Thoracic aorta (tissue), 2 donors: ENCODE measurements around the gene TCF4. TPM values are rescaled to one million over a fixed set of nuclear protein-coding genes. Genes with fewer than 3 reads are reported as not detected.

Experiments
- ATAC-seq: fragments of 150-250 bp; one replicate; pipeline ENCODE4 v1.8.0; 2017; ENCODE audit warnings: low read depth; ENCODE audit not compliant: insufficient number of reproducible peaks, low FRiP score
- DNase-seq: peaks from one replicate; pipeline ENCODE4 v3.0.0-alpha.2; 2020; ENCODE audit warnings: low spot score
- H3K27ac ChIP-seq, 2 donors: fragments of 200-600 bp; sonication (generic); 1 replicate in 1 of 2; 2 replicates in 1 of 2; pipeline ENCODE4 v1.5.1; 2016; ENCODE audit warnings: mild to moderate bottlenecking in 2 of 2, moderate library complexity in 2 of 2
- H3K27me3 ChIP-seq: fragments of 200-600 bp; sonication (generic); replicated peaks from 2 replicates; pipeline ENCODE4 v1.6.0; 2016; ENCODE audit warnings: mild to moderate bottlenecking; ENCODE audit not compliant: insufficient read depth
- H3K36me3 ChIP-seq: fragments of 200-600 bp; sonication (generic); one replicate; pipeline ENCODE4 v1.5.1; 2016
- H3K4me1 ChIP-seq, 2 donors: fragments of 200-600 bp; sonication (generic); 1 replicate in 1 of 2; 2 replicates in 1 of 2; pipeline versions ENCODE4 v1.5.1 to v1.6.0; 2016; ENCODE audit warnings: low read depth in 2 of 2, mild to moderate bottlenecking in 1 of 2; ENCODE audit not compliant: control insufficient read depth in 1 of 2
- H3K4me3 ChIP-seq: fragments of 200-600 bp; sonication (generic); 2 replicates; pipeline ENCODE4 v1.5.1; 2016; ENCODE audit warnings: mild to moderate bottlenecking
- H3K9me3 ChIP-seq: fragments of 200-600 bp; sonication (generic); 2 replicates; pipeline ENCODE4 v1.5.1; 2016
- total RNA-seq, 2 donors: library from RNA; depleted of rRNA; stranded (reverse); fragments of >200 nt; gene quantifications; one replicate each; pipeline versions ENCODE4 v1.1.0 to v1.2.3, GENCODE V29; 2016
- TF ChIP-seq, protein P1 (sequence below): fragments of 200-600 bp; sonication (generic); IDR thresholded peaks from one replicate; pipeline ENCODE4 v1.5.1; 2019; ENCODE audit warnings: antibody characterized with exemption

Gene TCF4
- total RNA-seq, 2 donors from 2014 or later, result 178 to 267 TPM

DNA sequence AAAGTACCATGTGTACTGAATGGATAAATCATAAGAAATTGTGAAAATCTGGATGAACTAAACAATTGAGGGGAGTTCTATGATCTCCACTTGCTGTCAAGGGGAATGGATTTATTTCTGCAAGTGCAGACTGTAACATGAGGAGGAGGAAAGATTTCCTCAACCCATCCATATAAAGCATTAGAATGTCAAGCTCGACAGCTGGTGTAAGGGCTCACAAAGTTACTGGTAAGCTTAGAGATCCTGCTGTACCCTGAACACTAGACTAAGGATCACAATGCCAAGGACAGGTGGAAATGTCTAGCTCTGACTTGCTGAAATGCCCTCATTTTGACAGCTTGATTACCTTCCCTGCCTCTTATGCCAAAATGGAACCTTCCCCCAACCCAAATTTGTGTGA lies 125.3 kb downstream of the TCF4 start:
- H3K27me3 ChIP-seq, result no peaks in the 10 kb centered on the region
- TF ChIP-seq, protein P1, sequence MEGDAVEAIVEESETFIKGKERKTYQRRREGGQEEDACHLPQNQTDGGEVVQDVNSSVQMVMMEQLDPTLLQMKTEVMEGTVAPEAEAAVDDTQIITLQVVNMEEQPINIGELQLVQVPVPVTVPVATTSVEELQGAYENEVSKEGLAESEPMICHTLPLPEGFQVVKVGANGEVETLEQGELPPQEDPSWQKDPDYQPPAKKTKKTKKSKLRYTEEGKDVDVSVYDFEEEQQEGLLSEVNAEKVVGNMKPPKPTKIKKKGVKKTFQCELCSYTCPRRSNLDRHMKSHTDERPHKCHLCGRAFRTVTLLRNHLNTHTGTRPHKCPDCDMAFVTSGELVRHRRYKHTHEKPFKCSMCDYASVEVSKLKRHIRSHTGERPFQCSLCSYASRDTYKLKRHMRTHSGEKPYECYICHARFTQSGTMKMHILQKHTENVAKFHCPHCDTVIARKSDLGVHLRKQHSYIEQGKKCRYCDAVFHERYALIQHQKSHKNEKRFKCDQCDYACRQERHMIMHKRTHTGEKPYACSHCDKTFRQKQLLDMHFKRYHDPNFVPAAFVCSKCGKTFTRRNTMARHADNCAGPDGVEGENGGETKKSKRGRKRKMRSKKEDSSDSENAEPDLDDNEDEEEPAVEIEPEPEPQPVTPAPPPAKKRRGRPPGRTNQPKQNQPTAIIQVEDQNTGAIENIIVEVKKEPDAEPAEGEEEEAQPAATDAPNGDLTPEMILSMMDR, result no peak
- H3K4me3 ChIP-seq, result no peak overlapping the region
- H3K9me3 ChIP-seq, result no peaks in the 10 kb centered on the region
- DNase-seq (no peak), ATAC-seq (no peak)
- H3K36me3 ChIP-seq, result no peaks in the 10 kb centered on the region
- no peak overlapping the region for H3K27ac ChIP-seq
- no peaks in the 10 kb centered on the region for H3K4me1 ChIP-seq

DNA sequence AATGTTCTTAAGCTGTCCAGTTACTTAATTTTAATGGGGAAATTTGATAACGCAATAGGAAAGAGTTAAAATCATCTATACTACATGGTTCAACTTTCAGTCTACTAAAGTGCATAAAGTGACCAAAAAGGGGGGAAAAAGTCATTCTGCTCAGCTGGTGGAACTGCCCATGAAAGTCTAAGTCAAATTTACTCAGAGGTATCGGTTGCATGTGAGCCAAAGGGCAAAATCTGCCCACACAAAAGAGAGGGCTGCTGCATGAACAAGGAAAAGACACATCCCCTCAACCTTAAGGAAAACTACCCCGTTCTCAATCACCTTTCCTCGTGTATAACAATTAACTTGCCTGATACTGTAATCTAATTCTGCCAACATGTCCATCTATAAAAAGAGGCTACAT lies 126.1 kb downstream of the TCF4 start:
- no peaks in the 10 kb centered on the region for H3K27me3 ChIP-seq
- H3K9me3 ChIP-seq, result no peaks in the 10 kb centered on the region
- no peak for DNase-seq
- H3K36me3 ChIP-seq, result no peaks in the 10 kb centered on the region
- H3K4me3 ChIP-seq, result no peak overlapping the region
- TF ChIP-seq, protein P1, result no peak
- no peak overlapping the region for H3K27ac ChIP-seq
- H3K4me1 ChIP-seq, result no peaks in the 10 kb centered on the region
- ATAC-seq, result no peak

DNA sequence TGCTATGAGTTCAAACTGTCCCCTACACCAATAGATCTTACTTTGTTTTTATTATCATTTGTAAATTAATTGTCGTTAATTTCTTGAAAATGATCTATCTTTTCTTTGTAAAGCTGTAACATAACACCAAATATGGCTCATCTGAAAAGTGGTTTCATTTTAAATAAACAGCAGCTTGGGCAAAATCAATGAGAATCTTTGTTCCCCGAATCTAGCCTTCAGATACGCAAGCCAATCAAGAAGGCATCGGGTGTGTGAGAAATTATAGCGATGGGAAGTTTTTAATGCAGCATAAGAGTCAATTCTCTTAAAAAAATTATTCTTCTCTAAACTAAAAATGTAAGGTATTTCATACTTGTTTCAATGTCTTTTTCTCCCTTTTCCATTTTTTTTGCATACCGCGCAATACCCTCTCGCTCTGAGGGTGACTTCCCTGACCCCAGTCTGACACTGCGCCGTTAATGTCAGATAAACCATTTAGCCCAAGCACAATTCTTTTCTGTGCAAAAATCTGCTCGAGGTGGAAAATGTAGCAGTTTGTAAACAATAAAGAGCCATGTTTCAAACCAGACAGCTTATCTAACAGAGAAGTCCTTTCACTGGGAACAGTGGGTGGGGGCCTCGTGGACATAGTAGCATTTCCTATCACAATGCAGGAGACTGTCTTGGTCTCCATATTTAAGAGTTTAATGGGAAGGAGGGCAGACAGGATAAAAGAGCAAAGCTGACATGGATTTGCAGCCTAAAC lies 129.4 kb downstream of the TCF4 start:
- DNase-seq (no peak), ATAC-seq (no peak)
- TF ChIP-seq, protein P1, result no peak
- Histone ChIP-seq H3K4me3 (no peak overlapping the region), H3K36me3 (no peaks in the 10 kb centered on the region), H3K4me1 (no peaks in the 10 kb centered on the region), H3K27ac (no peak overlapping the region), H3K9me3 (no peaks in the 10 kb centered on the region), H3K27me3 (no peaks in the 10 kb centered on the region)

DNA sequence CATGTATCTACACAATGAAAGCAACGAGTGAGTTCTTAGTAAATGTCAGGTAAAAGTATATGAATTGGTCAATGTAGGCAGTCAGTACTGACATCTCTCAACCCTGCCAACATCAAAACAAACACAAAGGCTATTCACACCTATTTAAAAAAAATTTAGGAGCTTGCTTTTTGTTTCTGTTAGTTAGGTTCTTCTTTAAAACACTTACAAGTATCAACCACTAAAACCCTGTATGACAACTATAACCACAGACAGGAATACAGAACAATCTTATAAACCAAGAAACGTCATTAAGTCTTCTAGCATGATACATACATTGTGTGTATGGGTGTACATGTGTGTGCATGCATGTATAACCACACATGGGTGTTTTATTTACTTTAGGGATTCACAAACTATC lies 131.0 kb downstream of the TCF4 start:
- H3K36me3 ChIP-seq, result no peaks in the 10 kb centered on the region
- no peak for ATAC-seq
- H3K9me3 ChIP-seq, result no peaks in the 10 kb centered on the region
- H3K27ac ChIP-seq, result no peak overlapping the region
- no peak for DNase-seq
- no peak overlapping the region for H3K4me3 ChIP-seq
- H3K27me3 ChIP-seq, result no peaks in the 10 kb centered on the region
- H3K4me1 ChIP-seq, result peaks cover 5 to 6% of the 10 kb centered on the region in 2 donors
- TF ChIP-seq, protein P1, result no peak

DNA sequence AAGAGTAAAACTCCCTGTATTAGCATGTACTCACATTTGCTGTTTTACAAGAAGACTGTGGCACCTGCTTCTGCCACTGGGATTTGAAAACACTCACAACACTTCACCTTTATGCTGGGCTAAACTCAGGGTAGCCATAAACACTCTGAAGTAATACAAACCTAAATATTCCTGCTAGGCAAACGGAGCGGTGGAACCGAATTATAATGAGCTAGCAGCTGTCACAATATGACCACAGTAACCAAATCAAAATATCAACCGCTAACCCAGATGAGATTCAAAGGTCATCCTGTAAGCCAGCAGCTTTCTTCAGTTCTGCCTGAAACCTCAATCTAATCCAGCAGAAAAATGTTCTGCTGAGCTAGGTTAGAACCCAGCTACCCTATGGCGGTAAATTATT lies 132.1 kb downstream of the TCF4 start:
- TF ChIP-seq, protein P1, result no peak
- no peaks in the 10 kb centered on the region for H3K9me3 ChIP-seq
- no peak overlapping the region for H3K4me3 ChIP-seq
- no peak for ATAC-seq
- peaks cover 10 to 16% of the 10 kb centered on the region in 2 donors for H3K4me1 ChIP-seq
- H3K27ac ChIP-seq, result no peak overlapping the region
- H3K27me3 ChIP-seq, result no peaks in the 10 kb centered on the region
- H3K36me3 ChIP-seq, result no peaks in the 10 kb centered on the region
- no peak for DNase-seq
